ENCODE results near the gene SMIM24.

- no peak for TF ChIP-seq NR2F1 (conservative IDR thresholded peaks at IDR 0.05)
- no peak for TF ChIP-seq EP300 (IDR thresholded peaks at IDR 0.05; ENCODE audit: borderline replicate concordance in 1 of 2, control insufficient read depth in 1 of 2, low read depth in 2 of 2, low read length in 2 of 2)
- no peak for TF ChIP-seq BRCA1 (IDR thresholded peaks at IDR 0.05; ENCODE audit: low read depth, low read length)
- TF ChIP-seq POLR2AphosphoS5 (IDR thresholded peaks at IDR 0.05; ENCODE audit: low read length), result no peak
- TF ChIP-seq CTCF (IDR thresholded peaks at IDR 0.05 in 2 of 3, conservative IDR thresholded peaks at IDR 0.05 in 1 of 3; ENCODE audit: control insufficient read depth in 2 of 3, extremely low read depth in 1 of 3, insufficient read depth in 1 of 3, low read depth in 3 of 3, low read length in 3 of 3), result no peak
- TF ChIP-seq POLR2A (IDR thresholded peaks at IDR 0.05; ENCODE audit: low read depth, low read length), result no peak
- TF ChIP-seq TARDBP (IDR thresholded peaks at IDR 0.05; ENCODE audit: borderline replicate concordance), result no peak
Observed at GRCh38 chr19:3465552-3465951, 14.8 kb downstream of the SMIM24 start.
